ENCODE data around the gene GNA15.

GNA15 gene

GRCh38 chr19:3119693-3120380 is 16.0 kb upstream of the GNA15 start:
- H3K27ac ChIP-seq: peak overlapping the region; percentile 91
- H3K9me3 ChIP-seq: no peaks in the 10 kb centered on the region
- peaks cover 98% of the 10 kb centered on the region for H3K4me1 ChIP-seq
- TF ChIP-seq Cebpa-rat (IDR thresholded peaks at IDR 0.05): no peak
- H3K4me3 ChIP-seq: no peak overlapping the region
- peak overlapping the region; percentile 43; the same call in 1 of the 2 replicates for H3K9ac ChIP-seq
- H3K4me2 ChIP-seq: peak overlapping the region; percentile 93
- peaks cover 38% of the 10 kb centered on the region for H3K36me3 ChIP-seq
- no peaks in the 10 kb centered on the region for H4K20me1 ChIP-seq
- no peaks in the 10 kb centered on the region for H3K27me3 ChIP-seq

- peak overlapping the region; percentile 91 for H3K27ac ChIP-seq
- 0 out of 2 replicates have a peak overlapping the region, but pooled peaks have one; percentile 73 for H3K9ac ChIP-seq
- H3K9me3 ChIP-seq: no peaks in the 10 kb centered on the region
- H3K4me2 ChIP-seq: peak overlapping the region; percentile 93
- H3K4me1 ChIP-seq: peaks cover 100% of the 10 kb centered on the region
- H3K27me3 ChIP-seq: no peaks in the 10 kb centered on the region
- H3K4me3 ChIP-seq: no peak overlapping the region
- H4K20me1 ChIP-seq: no peaks in the 10 kb centered on the region
- no peak for TF ChIP-seq Cebpa-rat (IDR thresholded peaks at IDR 0.05)
- peaks cover 32% of the 10 kb centered on the region for H3K36me3 ChIP-seq
Measured at GRCh38 chr19:3120611-3121276, 15.1 kb upstream of the GNA15 start.

- Histone ChIP-seq H3K27ac (peak overlapping the region; percentile 91), H3K9ac (peak overlapping the region; percentile 73; the same call in 1 of the 2 replicates), H3K9me3 (no peaks in the 10 kb centered on the region), H3K4me2 (peak overlapping the region; percentile 93), H3K27me3 (no peaks in the 10 kb centered on the region), H3K36me3 (peaks cover 28% of the 10 kb centered on the region), H4K20me1 (no peaks in the 10 kb centered on the region), H3K4me3 (no peak overlapping the region), H3K4me1 (peaks cover 98% of the 10 kb centered on the region)
- TF ChIP-seq Cebpa-rat (IDR thresholded peaks at IDR 0.05): no peak
Measured at GRCh38 chr19:3121396-3121795, 14.4 kb upstream of the GNA15 start.

- H3K4me3 ChIP-seq: no peak overlapping the region
- H3K9me3 ChIP-seq: no peaks in the 10 kb centered on the region
- H4K20me1 ChIP-seq: no peaks in the 10 kb centered on the region
- TF ChIP-seq Cebpa-rat (IDR thresholded peaks at IDR 0.05): no peak
- peak overlapping the region; percentile 93 for H3K4me2 ChIP-seq
- H3K4me1 ChIP-seq: peaks cover 98% of the 10 kb centered on the region
- H3K36me3 ChIP-seq: peaks cover 22% of the 10 kb centered on the region
- H3K9ac ChIP-seq: peak overlapping the region; percentile 73
- no peaks in the 10 kb centered on the region for H3K27me3 ChIP-seq
- H3K27ac ChIP-seq: peak overlapping the region; percentile 91
Measured at GRCh38 chr19:3121821-3122511, 13.9 kb upstream of the GNA15 start.

DNA sequence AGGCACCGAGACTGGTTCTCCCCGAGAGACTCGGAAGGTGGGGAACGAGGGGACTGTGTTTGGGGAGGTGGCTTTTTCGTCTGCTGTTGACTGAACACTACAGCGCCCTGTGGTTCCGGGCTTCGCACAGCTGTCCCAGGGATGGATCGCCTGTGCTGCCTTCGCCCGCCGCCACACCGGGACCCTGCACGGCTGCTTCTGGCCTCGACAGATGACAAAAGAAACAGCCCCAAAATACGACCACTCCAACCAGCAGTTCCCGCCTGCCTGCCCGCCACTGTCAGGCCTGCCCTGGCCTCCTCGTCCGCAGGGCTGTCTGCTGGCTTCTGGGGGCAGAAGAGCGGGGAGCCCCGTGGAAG is 13.3 kb upstream of the GNA15 start:
- Histone ChIP-seq H3K4me1 (peaks cover 96% of the 10 kb centered on the region), H3K36me3 (peaks cover 20% of the 10 kb centered on the region), H3K4me2 (peak overlapping the region; percentile 93), H3K4me3 (peak overlapping the region; percentile 31; the same call in 1 of the 2 replicates), H3K9me3 (no peaks in the 10 kb centered on the region), H4K20me1 (no peaks in the 10 kb centered on the region), H3K27me3 (no peaks in the 10 kb centered on the region), H3K27ac (peak overlapping the region; percentile 91), H3K9ac (peak overlapping the region; percentile 73)
- no peak for TF ChIP-seq Cebpa-rat (IDR thresholded peaks at IDR 0.05)

DNA sequence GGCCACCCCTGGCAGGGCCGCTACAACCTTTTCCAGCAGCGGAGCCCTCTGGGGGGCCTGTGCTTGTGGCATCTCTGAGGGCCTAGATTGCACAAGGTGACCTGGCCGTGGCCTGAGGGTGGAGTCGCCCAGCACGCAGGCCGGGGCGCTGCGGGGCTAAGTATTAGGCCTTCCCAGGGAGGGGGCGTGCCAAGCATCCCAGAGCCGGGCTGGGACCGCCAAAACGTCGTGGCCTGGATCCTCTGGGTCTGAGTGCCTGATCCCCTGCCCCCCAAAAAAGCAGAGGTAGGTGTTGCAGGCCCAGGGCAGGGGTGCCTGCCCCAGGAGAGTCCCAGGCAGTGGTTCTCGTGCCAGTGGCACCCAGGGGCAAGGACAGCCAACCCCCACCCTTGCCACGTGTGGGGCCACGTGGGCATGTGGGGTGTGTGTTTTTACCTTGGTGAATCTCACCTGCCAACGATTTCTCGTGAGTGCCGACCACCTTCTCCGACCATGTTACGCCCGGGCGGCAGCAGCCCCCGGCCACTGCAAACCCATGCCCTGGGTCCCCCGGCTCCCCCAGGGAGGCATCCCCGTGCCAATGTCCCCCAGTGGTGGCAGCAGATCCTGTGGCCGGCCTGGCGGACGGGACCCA is 12.6 kb upstream of the GNA15 start:
- TF ChIP-seq Cebpa-rat (IDR thresholded peaks at IDR 0.05): no peak
- H3K36me3 ChIP-seq: peaks cover 20% of the 10 kb centered on the region
- H3K4me1 ChIP-seq: peaks cover 89% of the 10 kb centered on the region
- H3K4me3 ChIP-seq: peak overlapping the region; percentile 31; the same call in 1 of the 2 replicates
- H3K4me2 ChIP-seq: peak overlapping the region; percentile 93
- no peaks in the 10 kb centered on the region for H4K20me1 ChIP-seq
- peak overlapping the region; percentile 91 for H3K27ac ChIP-seq
- H3K27me3 ChIP-seq: no peaks in the 10 kb centered on the region
- no peaks in the 10 kb centered on the region for H3K9me3 ChIP-seq
- H3K9ac ChIP-seq: peak overlapping the region; percentile 73

DNA sequence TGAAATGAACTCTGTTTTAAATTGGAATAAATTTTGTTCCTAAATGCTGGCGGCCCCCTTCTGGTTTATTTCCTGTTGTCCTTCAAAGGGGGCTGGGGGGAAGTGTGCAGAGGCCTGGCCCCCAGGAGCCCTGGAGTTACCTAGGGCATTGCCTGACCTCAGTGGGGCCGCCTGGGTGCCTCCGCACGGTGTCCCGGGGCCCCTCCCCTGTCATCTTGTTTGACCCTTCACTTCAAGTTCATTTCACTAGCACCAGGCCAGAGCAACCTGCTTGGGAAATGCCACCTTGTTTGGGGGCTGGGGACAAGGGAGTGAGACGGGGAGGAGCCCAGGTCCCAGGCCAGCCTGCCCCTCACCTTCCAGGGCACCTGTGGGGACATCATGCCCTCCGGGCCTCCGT is 11.9 kb upstream of the GNA15 start:
- Histone ChIP-seq H3K4me1 (peaks cover 83% of the 10 kb centered on the region), H3K9me3 (no peaks in the 10 kb centered on the region), H3K4me2 (peak overlapping the region; percentile 93), H3K27me3 (no peaks in the 10 kb centered on the region), H4K20me1 (no peaks in the 10 kb centered on the region), H3K27ac (peak overlapping the region; percentile 91), H3K4me3 (no peak overlapping the region), H3K9ac (peak overlapping the region; percentile 68), H3K36me3 (peaks cover 18% of the 10 kb centered on the region)
- TF ChIP-seq Cebpa-rat (IDR thresholded peaks at IDR 0.05): no peak

GRCh38 chr19:3124630-3125029 is 11.2 kb upstream of the GNA15 start:
- Histone ChIP-seq H3K27me3 (no peaks in the 10 kb centered on the region), H3K9ac (no peak overlapping the region), H3K4me3 (no peak overlapping the region), H3K4me1 (peaks cover 83% of the 10 kb centered on the region), H3K9me3 (no peaks in the 10 kb centered on the region), H4K20me1 (no peaks in the 10 kb centered on the region), H3K36me3 (peaks cover 16% of the 10 kb centered on the region), H3K27ac (peak overlapping the region; percentile 71), H3K4me2 (peak overlapping the region; percentile 93)
- TF ChIP-seq Cebpa-rat (IDR thresholded peaks at IDR 0.05): no peak

DNA sequence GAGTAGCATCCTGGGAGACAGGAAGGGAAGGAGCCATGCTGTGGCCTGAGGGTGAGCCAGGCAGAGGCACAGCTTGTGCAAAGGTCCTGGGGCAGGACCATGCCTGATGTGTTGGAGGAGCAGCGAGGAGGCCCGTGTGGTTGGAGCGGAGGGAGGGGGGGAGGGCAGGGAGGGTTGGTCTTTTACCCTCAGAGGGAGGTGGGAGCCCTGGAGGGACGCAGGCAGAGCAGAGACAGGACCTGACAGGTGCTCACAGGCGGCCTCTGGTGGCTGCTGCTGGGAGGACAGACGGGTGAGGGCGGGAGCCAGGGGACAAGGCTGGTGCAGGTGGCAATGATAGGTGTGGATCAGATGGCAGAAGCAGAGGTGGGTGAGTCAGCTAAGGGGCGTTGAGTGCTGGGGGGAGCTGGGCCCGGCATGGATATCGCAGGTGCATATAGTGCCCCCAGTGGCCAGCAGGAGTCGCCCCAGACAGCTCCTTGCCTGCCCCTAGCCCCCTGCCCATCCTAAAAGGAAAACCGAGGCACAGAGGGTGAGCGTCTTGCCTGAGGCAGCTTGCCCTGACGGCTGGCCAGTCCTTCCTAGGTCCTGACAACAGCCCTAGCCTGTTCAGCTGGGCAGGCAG is 9.8 kb upstream of the GNA15 start:
- no peak overlapping the region for H3K4me3 ChIP-seq
- H3K27ac ChIP-seq: peak overlapping the region; percentile 71; the same call in 1 of the 2 replicates
- no peaks in the 10 kb centered on the region for H3K27me3 ChIP-seq
- no peak overlapping the region for H3K9ac ChIP-seq
- peaks cover 83% of the 10 kb centered on the region for H3K4me1 ChIP-seq
- H3K4me2 ChIP-seq: peak overlapping the region; percentile 93
- peaks cover 11% of the 10 kb centered on the region for H3K36me3 ChIP-seq
- H3K9me3 ChIP-seq: no peaks in the 10 kb centered on the region
- no peaks in the 10 kb centered on the region for H4K20me1 ChIP-seq
- no peak for TF ChIP-seq Cebpa-rat (IDR thresholded peaks at IDR 0.05)
